Loucy (cell line): ENCODE data around the gene DGKI.

ENCODE experiments used
- H2AFZ ChIP-seq: fragments of 200-600 bp; sonication (generic); 2 replicates; pipeline ENCODE4 v1.6.0; 2016; ENCODE audit warnings: antibody characterized with exemption, mild to moderate bottlenecking, low read length, moderate library complexity
- H3F3A ChIP-seq: fragments of 200-600 bp; 2 replicates; pipeline ENCODE4 v1.6.0; 2016; ENCODE audit warnings: antibody characterized with exemption, low read depth, mild to moderate bottlenecking
- H3K27me3 ChIP-seq: fragments of 200-600 bp; sonication (generic); 2 replicates; pipeline ENCODE4 v1.6.1; 2014; ENCODE audit warnings: low read length, mild to moderate bottlenecking; ENCODE audit not compliant: insufficient read depth, poor library complexity, severe bottlenecking
- H3K36me3 ChIP-seq: fragments of 200-600 bp; sonication (generic); 2 replicates; pipeline ENCODE4 v1.6.1; 2016; ENCODE audit warnings: low read length; ENCODE audit not compliant: insufficient read depth
- H3K4me1 ChIP-seq: fragments of 200-600 bp; sonication (generic); 2 replicates; pipeline ENCODE4 v1.5.1; 2014; ENCODE audit warnings: low read length, mild to moderate bottlenecking; ENCODE audit not compliant: insufficient read depth, poor library complexity, severe bottlenecking
- H3K4me2 ChIP-seq: fragments of 200-600 bp; sonication (generic); 2 replicates; pipeline ENCODE4 v1.6.0; 2014; ENCODE audit warnings: antibody characterized with exemption, low read length, low read depth, mild to moderate bottlenecking; ENCODE audit not compliant: poor library complexity, severe bottlenecking
- H3K4me3 ChIP-seq: fragments of 200-600 bp; sonication (generic); 2 replicates; pipeline ENCODE4 v1.5.1; 2014; ENCODE audit warnings: low read length, mild to moderate bottlenecking, mixed read lengths; ENCODE audit not compliant: poor library complexity, severe bottlenecking
- H3K79me2 ChIP-seq: fragments of 200-600 bp; sonication (generic); 2 replicates; pipeline ENCODE4 v1.6.1; 2014; ENCODE audit warnings: low read length; ENCODE audit not compliant: insufficient read depth
- H3K9ac ChIP-seq: fragments of 200-600 bp; sonication (generic); 2 replicates; pipeline ENCODE4 v1.6.0; 2014; ENCODE audit warnings: mild to moderate bottlenecking, low read depth, low read length, moderate library complexity; ENCODE audit not compliant: poor library complexity, severe bottlenecking
- H3K9me2 ChIP-seq: fragments of 200-600 bp; sonication (generic); replicated peaks from 2 replicates; pipeline ENCODE4 v1.6.1; 2016; ENCODE audit warnings: low read depth, low read length, mixed read lengths
- H3K9me3 ChIP-seq: fragments of 200-600 bp; sonication (generic); 2 replicates; pipeline ENCODE4 v1.6.1; 2014; ENCODE audit warnings: mild to moderate bottlenecking, antibody characterized with exemption, low read length, low read depth; ENCODE audit not compliant: insufficient read depth
- H4K20me1 ChIP-seq: fragments of 200-600 bp; sonication (generic); 2 replicates; pipeline ENCODE4 v1.6.0; 2014; ENCODE audit warnings: antibody characterized with exemption, low read length, mild to moderate bottlenecking; ENCODE audit not compliant: insufficient read depth, poor library complexity, severe bottlenecking
- CTCF ChIP-seq: fragments of 200-600 bp; sonication (generic); conservative IDR thresholded peaks from 2 replicates; pipeline ENCODE4 v1.5.1; 2014; ENCODE audit warnings: mild to moderate bottlenecking, antibody characterized with exemption, low read length
- EZH2phosphoT487 ChIP-seq: fragments of 200-600 bp; IDR thresholded peaks from 2 replicates; pipeline ENCODE4 v1.6.1; 2018; ENCODE audit warnings: antibody characterized with exemption, mild to moderate bottlenecking, moderate library complexity, borderline replicate concordance

DGKI gene

DNA sequence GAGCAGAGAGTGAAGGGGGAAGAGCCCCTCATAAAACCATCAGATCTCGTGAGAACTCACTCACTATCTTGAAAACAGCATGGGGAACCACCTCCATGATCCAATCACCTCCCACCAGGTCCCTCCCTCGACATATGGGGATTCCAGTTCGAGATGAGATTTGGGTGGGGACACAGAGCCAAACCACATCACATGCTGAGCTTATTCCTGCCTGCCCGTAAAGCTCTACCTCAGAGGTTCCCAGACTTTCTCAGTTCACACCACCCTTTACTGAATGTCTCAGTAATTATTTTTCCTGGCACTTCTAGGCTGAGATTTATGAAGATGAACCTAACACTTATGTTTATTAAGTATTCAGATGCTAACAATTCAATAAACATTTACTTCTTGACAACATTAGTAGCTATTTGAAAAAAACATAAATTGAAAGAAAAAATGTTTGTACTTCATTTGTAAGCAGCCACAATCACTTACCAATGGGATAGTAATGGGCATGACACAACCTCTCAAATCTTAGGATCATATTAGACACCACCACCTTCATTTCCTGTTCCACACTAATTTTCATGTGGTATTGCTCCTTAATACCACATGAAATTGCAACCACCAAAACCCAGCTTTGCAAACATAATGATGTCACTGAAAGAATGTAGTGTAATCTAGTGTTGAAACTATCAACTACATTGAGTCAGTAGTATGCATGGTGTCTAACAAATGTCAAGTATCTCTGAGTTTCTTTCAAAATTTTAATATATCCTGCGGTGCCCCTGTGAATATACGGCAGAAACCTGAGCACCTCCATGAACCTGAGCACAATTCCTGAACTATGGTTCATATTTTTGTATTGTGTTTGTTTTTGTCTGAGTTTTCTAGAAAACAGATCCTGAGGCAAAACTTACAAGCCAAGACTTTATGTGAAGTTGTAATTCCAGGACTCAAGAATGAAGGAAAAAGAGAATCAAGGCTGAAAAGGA lies 4.5 kb upstream of the DGKI start:
- H3K9me3 ChIP-seq = no peaks in the 10 kb centered on the region
- H3F3A ChIP-seq = no peaks in the 10 kb centered on the region
- H3K9ac ChIP-seq = no peak overlapping the region
- no peaks in the 10 kb centered on the region for H4K20me1 ChIP-seq
- H3K4me2 ChIP-seq = no peak overlapping the region
- no peaks in the 10 kb centered on the region for H3K79me2 ChIP-seq
- H3K9me2 ChIP-seq = no peaks in the 10 kb centered on the region
- H3K4me1 ChIP-seq = no peaks in the 10 kb centered on the region
- no peak overlapping the region for H3K4me3 ChIP-seq
- TF ChIP-seq CTCF = no peak
- no peak for TF ChIP-seq EZH2phosphoT487
- no peaks in the 10 kb centered on the region for H3K36me3 ChIP-seq
- no peak overlapping the region for H2AFZ ChIP-seq
- no peaks in the 10 kb centered on the region for H3K27me3 ChIP-seq

DNA sequence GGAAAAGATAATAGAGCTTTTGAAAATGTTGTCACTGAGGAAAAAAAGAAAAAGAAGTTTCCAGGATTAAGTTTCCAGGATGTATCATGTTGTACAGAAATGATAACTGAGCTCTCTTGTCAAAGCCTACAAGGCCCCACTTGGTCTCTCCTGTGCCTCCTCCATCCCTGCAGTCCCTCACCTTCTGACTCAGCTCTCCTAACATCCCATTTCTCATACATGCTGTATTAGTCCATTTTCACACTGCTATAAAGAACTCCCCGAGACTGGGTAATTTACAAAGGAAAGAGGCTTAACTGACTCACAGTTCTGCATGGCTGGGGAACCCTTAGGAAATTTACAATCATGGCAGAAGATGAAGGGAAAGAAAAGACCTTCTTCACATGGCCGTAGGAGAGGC lies 3.8 kb upstream of the DGKI start:
- H3K4me2 ChIP-seq = no peak overlapping the region
- H4K20me1 ChIP-seq = no peaks in the 10 kb centered on the region
- H3K9me3 ChIP-seq = no peaks in the 10 kb centered on the region
- no peaks in the 10 kb centered on the region for H3K27me3 ChIP-seq
- no peaks in the 10 kb centered on the region for H3K36me3 ChIP-seq
- no peaks in the 10 kb centered on the region for H3K9me2 ChIP-seq
- no peaks in the 10 kb centered on the region for H3K4me1 ChIP-seq
- TF ChIP-seq CTCF = no peak
- TF ChIP-seq EZH2phosphoT487 = no peak
- no peaks in the 10 kb centered on the region for H3F3A ChIP-seq
- no peaks in the 10 kb centered on the region for H3K79me2 ChIP-seq
- no peak overlapping the region for H3K4me3 ChIP-seq
- H2AFZ ChIP-seq = no peak overlapping the region
- no peak overlapping the region for H3K9ac ChIP-seq

- Histone ChIP-seq H2AFZ (no peak overlapping the region), H3K9ac (no peak overlapping the region), H3K27me3 (no peaks in the 10 kb centered on the region), H3F3A (no peaks in the 10 kb centered on the region), H3K4me2 (no peak overlapping the region), H3K79me2 (no peaks in the 10 kb centered on the region), H3K4me1 (no peaks in the 10 kb centered on the region), H4K20me1 (no peaks in the 10 kb centered on the region), H3K9me2 (no peaks in the 10 kb centered on the region), H3K4me3 (no peak overlapping the region), H3K36me3 (no peaks in the 10 kb centered on the region), H3K9me3 (no peaks in the 10 kb centered on the region)
- TF ChIP-seq CTCF = no peak
- no peak for TF ChIP-seq EZH2phosphoT487
These were observed 1.3 kb upstream of the DGKI start for GRCh38 chr7:137848095-137848494.
